Measurements from ENCODE around the gene ARHGAP15.

The ARHGAP15 gene

DNA sequence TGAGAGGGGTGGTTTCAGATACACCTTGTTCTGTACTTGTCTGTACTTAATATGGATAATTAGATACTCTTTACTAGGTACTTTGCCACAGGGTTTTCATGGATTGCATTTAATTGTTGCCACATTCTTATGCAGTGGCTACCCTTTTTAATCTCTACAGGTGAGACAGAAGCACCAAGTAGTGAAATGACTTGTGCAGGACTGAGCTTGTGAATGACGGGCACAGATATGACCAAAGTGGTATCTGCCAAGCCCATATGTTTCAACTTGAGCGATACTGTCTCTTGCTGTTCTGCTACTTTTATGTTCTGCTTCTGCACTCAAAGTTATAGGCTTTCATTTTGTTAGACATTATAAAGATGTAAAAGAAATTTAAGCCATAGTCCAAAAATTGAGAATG lies 288.2 kb downstream of the ARHGAP15 start:
- no peak for DNase-seq

GRCh38 chr2:143420313-143420712 lies 291.1 kb downstream of the ARHGAP15 start:
- DNase-seq: no peak

DNA sequence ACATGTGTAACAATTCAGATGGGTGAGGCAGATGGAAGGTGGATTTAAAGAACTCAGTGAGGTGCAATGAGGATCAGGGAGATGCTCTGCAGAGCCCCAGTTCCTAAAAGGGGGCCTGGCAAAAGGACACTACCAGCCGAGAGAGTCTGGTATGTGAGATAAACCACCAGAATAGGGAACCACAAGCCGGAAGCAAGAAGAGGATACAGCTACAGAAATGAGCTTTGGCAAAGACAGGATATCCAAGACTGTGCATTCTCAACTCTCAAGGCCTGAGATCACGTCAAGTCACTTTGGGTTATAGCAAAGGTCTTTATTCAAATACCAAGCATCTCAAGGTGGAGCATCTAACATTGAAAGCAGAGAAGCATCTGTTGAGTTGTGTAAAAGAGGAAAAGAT lies 293.5 kb downstream of the ARHGAP15 start:
- peak; percentile 39 for DNase-seq

DNA sequence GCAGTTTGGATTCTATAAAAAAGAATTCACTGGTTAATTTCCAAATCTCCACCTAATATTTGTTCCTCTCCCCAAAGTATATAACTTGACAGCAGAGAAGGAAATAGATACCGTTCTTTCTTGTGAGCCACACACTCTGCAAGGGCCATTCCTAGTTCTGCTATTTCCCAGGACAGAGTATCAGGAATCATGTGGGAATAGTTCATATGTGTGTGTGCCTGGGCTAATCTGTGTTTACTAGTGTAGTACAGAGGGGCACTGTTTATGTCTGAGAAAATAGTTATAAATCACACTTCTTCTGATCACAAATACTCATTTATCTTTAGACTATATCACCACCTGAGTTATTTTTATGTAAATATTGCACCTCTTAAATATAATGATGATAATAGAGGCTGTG lies 296.7 kb downstream of the ARHGAP15 start:
- DNase-seq: no peak

DNA sequence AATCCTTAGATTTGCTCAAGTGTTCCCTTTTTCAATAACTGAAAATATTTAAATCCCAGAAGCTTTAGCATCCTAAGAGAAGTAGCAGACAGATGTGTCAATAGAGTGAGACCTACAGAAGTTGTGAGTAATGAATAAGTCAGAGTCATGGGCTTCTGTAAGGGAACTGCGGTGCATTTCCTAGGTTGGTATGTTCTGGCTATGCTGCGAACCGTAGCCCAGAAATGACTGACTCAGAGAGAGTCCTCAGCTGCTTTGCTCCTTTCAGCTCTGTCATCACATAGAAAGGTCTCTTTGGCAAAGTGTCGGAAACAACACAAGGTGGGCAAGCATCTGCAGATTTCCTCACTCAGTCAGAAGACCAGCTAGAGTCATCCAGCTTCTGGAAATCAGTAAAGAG lies 297.1 kb downstream of the ARHGAP15 start:
- no peak for DNase-seq

DNA sequence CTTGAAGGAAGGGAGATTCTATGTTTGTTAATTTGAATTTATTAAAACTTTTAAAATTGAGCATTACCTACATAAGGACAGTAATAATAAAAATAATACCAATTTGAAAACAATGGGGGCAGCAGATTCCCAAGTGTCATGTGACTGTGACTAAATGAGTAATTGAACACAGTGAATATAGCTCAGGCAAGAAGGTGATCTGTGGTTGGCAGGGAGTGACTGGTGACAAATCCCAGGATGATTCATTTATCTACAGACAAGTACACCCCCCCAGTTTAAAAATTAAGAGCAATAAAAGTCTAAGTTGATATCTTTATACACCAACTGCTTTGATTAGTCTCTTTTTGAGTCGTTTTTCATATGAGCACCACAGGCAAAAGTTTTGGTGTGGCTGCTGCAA lies 299.5 kb downstream of the ARHGAP15 start:
- DNase-seq: peak; percentile 57

DNA sequence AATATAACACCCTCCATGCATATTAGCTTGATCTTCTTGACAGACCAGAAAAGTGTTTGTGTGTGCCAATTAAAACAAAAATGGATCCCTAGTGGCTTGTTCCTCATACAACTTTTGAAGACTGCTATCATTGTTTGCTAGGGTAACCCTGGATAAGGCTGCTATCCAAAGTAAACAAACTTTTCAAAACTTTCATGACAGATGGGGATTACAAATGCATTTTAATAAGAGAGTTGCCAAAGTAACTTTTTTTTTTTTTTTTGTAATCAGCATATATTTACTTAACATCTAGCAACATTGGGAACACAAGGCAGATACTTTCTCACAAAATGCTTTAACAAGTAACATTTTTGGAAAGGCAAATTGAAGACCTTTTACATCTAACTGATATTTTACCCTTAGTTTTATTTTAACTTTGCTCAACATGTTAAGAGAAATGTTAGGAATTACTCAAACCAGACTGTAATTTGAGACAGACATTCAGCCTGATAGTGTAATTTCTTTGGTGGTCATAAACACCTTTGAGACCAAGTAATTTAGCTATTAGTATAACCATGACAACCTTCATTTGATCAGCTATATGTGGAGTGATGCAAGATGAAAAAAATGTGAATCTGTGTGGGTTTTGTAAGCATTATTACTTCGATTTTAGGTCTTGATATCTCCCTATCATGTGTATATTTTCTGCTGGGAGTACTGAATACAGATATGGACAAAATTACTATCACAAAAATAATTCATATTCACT lies 300.9 kb downstream of the ARHGAP15 start:
- DNase-seq: no peak

DNA sequence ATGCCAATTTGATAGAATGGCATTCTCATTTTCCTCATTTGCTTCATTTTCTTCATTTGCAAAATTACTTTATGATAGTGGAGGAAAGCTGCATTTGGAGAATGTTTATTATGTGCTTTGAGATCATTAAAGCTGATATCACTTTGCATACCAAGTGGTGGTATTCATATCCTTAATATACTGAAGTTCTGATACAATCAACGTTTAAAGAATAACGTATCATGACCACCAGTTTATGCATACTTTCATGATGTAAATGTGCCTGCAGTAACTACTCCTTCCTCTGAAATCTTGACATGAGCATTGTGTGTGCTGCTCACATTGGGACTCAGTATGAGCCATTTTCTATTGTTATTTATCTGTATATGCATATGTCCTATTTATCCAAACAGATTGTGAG lies 302.1 kb downstream of the ARHGAP15 start:
- no peak for DNase-seq

DNA sequence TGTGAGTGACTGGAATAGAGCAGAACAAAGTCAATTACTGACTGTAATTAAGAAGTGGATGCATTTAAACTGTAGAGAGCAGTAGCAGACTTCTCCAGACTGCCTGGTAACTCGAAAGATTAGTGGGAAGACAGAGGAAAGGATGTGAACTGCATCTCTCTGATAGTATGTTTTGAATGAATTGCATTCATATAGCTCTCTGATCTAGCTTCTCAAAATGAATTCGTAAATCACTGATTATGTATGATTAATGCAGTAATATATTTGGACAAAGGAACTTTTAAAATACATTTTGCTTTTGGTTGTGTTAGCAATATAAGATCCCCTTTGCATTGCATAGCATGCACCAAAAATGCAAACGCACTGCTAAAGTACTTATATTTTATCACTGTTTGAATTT lies 304.0 kb downstream of the ARHGAP15 start:
- no peak for DNase-seq

GRCh38 chr2:143433840-143434239 lies 304.6 kb downstream of the ARHGAP15 start:
- no peak for DNase-seq

DNA sequence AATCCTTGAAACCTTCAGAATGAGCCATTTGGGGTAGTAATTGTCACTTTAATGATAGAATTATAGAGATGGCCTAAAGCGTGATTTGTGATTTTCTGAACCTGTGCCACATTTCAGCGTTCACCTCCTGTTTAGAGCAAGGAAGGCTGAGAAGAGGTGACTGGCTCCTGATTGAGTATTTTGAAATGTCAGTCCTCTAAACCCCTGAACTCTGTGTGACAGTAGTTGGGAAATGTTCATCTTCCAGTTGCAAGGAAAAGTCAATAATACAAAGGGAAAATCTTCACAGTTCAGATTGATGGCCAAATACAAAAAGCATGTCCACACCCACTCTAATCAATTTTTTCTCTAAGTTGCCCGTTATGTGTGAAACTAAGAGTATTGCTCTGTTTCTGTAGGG lies 305.2 kb downstream of the ARHGAP15 start:
- no peak for DNase-seq

- DNase-seq: no peak
Measured at GRCh38 chr2:143435131-143435530, 305.9 kb downstream of the ARHGAP15 start.

DNA sequence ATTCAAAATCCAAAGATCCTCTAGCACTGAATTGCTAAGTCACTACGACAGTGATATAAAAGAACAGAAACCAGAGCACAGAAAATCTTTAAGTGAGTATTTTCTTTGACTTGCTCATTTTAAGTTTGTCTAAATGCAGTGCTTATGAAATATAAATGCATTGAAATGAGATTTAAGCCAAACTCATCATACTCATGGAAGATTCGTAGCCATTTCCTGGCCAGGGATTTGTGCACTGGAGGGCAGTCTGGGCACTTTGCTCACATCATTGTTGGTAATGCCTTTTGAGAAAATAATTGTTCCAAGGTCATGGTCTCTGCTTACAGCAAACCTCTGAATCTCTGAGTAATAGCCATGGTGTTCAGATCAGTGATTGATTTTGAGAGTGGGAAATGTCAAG lies 307.7 kb downstream of the ARHGAP15 start:
- DNase-seq: no peak

GRCh38 chr2:143440411-143441012 lies 311.3 kb downstream of the ARHGAP15 start:
- DNase-seq: no peak

DNA sequence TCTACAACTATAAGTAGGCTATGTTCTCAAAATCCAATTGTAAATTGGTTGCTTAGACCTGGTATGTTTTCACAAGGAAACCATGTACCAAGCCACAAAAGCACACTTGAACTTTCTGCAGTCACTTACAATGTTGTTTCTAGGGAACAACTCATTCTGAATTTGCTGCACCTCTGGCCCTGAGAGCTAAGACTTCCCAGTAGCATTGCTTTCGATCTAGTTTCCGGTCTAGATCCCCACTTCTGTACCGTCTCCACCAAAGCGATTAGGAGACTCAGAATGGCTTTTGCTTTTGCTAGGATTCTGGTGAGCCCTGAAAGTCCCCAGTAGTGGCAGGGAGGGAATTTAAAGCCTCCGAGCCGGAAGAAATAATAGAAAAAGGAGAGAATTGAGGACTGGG lies 313.0 kb downstream of the ARHGAP15 start:
- no peak for DNase-seq

- peak; percentile 61 for DNase-seq
Measured at GRCh38 chr2:143451642-143452281, 322.5 kb downstream of the ARHGAP15 start.

- peak; percentile 73 for DNase-seq
Measured at GRCh38 chr2:143452817-143453451, 323.7 kb downstream of the ARHGAP15 start.

- DNase-seq: no peak
Measured at GRCh38 chr2:143453981-143454511, 324.8 kb downstream of the ARHGAP15 start.

- no peak for DNase-seq
Measured at GRCh38 chr2:143455317-143455716, 326.1 kb downstream of the ARHGAP15 start.

DNA sequence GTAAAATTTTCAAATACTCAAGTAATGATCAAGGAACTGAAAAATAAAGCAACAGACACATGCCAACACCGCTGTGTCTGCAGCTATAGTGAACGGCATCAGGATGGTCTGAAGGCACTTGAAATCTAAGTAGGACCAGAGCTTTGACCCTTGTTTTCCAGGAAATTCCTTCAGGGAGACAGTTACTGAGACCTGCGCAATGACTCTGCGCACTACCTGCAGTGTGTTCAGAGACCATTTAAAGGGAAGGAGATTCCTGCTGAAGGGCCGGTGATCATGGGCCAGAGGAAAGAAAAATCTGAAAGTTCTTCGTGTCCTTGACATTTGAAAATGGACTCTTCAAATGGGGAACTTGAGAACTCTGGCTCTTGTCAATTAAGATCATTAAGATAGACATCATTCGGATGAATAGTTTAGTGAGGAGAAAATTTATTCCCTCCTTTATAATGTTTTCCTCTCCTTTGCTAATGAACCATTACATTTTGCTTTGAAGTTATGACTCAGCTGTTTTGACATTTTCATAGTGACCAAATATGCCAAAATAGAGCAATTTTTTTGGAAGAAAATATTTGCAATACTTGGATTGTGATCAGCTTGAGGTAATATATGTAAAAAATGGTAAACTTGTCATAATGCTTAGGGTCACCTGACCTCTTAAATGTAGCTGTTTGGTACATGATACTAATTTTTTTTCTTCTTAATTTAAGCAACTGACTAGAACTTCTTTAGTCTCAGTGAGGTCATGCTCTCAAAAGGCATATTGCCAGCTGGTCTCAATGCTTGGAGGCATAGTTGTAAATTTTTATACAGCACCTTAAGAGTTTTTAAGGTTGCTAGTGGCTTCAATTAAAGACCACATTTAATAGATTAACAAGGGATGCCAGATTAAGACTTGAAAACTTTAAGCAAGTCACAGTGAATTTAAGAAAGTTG lies 329.3 kb downstream of the ARHGAP15 start:
- DNase-seq: no peak

- no peak for DNase-seq
Measured at GRCh38 chr2:143460382-143460781, 331.2 kb downstream of the ARHGAP15 start.

DNA sequence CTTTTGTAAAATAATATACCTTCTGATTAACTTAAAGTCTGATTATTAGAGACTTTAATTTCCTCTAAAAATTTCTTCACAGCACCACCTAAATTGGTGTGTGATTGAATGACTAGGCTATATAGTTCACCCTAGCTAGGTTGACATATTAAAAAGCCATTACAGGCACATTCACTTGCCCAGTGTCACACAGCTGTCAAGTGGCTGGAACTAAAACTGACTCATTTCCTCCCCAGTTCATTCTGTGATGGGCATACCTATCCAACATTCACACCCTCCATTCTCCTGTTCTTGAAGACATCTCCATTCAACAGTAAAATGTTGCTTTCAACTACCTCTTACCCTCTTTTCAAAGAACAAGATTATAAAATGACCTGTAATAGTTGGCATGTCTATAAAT lies 334.5 kb downstream of the ARHGAP15 start:
- peak; percentile 63 for DNase-seq
